WTC11 (cell line): ENCODE data around the gene DCAF6. TPM values are rescaled to one million over a fixed set of nuclear protein-coding genes. Genes with fewer than 3 reads are reported as not detected.

ENCODE experiments used
- ATAC-seq: fragments of 200-7000 bp; cut with Tn5 transposase; 2 replicates; pipeline ENCODE4 v1.10.0; 2021; ENCODE audit warnings: mild to moderate bottlenecking, moderate library complexity
- CTCF ChIA-PET: fragments of 300-600 bp; sonication (Branson Sonifier 250); formaldehyde crosslinking; loops from one replicate; lab custom pipeline; 2021; ENCODE audit warnings: antibody characterized with exemption; lab: Charles Lee
- POLR2A ChIA-PET: fragments of 350-600 bp; sonication (Branson Sonifier 250); formaldehyde crosslinking; loops from one replicate; lab custom pipeline; 2021; ENCODE audit warnings: antibody characterized with exemption; lab: Charles Lee
- DNase-seq: peaks from one replicate; pipeline ENCODE4 v3.0.0; 2021; ENCODE audit warnings: low spot score
- H3K27ac Mint-ChIP-seq: 2 replicates; pipeline ENCODE4 v1.8.0; 2021; ENCODE audit warnings: mixed read lengths
- H3K27me3 Mint-ChIP-seq: 2 replicates; pipeline ENCODE4 v1.8.0; 2021; ENCODE audit warnings: low read depth, mild to moderate bottlenecking, moderate library complexity, mixed read lengths
- H3K36me3 Mint-ChIP-seq: 2 replicates; pipeline ENCODE4 v1.8.0; 2021; ENCODE audit warnings: mixed read lengths
- H3K4me1 Mint-ChIP-seq: 2 replicates; pipeline ENCODE4 v1.8.0; 2022; ENCODE audit warnings: mixed read lengths
- H3K4me3 Mint-ChIP-seq: 2 replicates; pipeline ENCODE4 v1.8.0; 2021; ENCODE audit warnings: mild to moderate bottlenecking, moderate library complexity, mixed read lengths
- H3K9me3 Mint-ChIP-seq: 2 replicates; pipeline ENCODE4 v1.8.0; 2021; ENCODE audit warnings: mixed read lengths
- ATF1 ChIP-seq: sonication (generic); formaldehyde crosslinking; IDR thresholded peaks from 2 replicates; pipeline ENCODE4 v1.8.1; 2023; ENCODE audit warnings: mild to moderate bottlenecking, moderate library complexity, missing genetic modification reagents
- FOXP4 ChIP-seq: sonication (generic); formaldehyde crosslinking; IDR thresholded peaks from 2 replicates; pipeline ENCODE4 v1.8.0; 2022; ENCODE audit warnings: mild to moderate bottlenecking, missing genetic modification reagents
- HMGA2 ChIP-seq: fragments of 250-450 bp; sonication (Bioruptor Pico); IDR thresholded peaks from 2 replicates; pipeline ENCODE4 v1.4.0; 2021; ENCODE audit warnings: mild to moderate bottlenecking, moderate library complexity
- MYBL2 ChIP-seq: sonication (generic); formaldehyde crosslinking; IDR thresholded peaks from 2 replicates; pipeline ENCODE4 v1.8.1; 2023; ENCODE audit warnings: mild to moderate bottlenecking, moderate library complexity, missing genetic modification reagents
- RELA ChIP-seq: sonication (generic); formaldehyde crosslinking; IDR thresholded peaks from 2 replicates; pipeline ENCODE4 v1.8.1; 2022; ENCODE audit warnings: missing genetic modification reagents, mild to moderate bottlenecking, borderline replicate concordance
- SMAD4 ChIP-seq: sonication (generic); formaldehyde crosslinking; IDR thresholded peaks from 2 replicates; pipeline ENCODE4 v1.8.0; 2022; ENCODE audit warnings: mild to moderate bottlenecking, missing genetic modification reagents
- TEAD1 ChIP-seq: sonication (generic); formaldehyde crosslinking; IDR thresholded peaks from 2 replicates; pipeline ENCODE4 v1.8.0; 2022; ENCODE audit warnings: mild to moderate bottlenecking, missing genetic modification reagents
- USF2 ChIP-seq: sonication (generic); formaldehyde crosslinking; IDR thresholded peaks from 2 replicates; pipeline ENCODE4 v1.8.1; 2023; ENCODE audit warnings: mild to moderate bottlenecking, missing genetic modification reagents, moderate library complexity
- ZBTB43 ChIP-seq: sonication (generic); formaldehyde crosslinking; IDR thresholded peaks from 2 replicates; pipeline ENCODE4 v1.8.1; 2023; ENCODE audit warnings: mild to moderate bottlenecking, missing genetic modification reagents
- total RNA-seq: library from RNA; stranded (reverse); gene quantifications from 3 replicates; pipeline ENCODE4 v1.2.3, GENCODE V29; 2021
- TF ChIP-seq, protein P1 (sequence below): sonication (generic); formaldehyde crosslinking; IDR thresholded peaks from 2 replicates; pipeline ENCODE4 v1.8.1; 2022; ENCODE audit warnings: low read depth, mild to moderate bottlenecking, moderate library complexity, missing genetic modification reagents, borderline replicate concordance
- TF ChIP-seq, protein P2 (sequence below): sonication (generic); formaldehyde crosslinking; IDR thresholded peaks from 2 replicates; pipeline ENCODE4 v1.8.1; 2023; ENCODE audit warnings: mild to moderate bottlenecking, moderate library complexity, missing genetic modification reagents
- TF ChIP-seq, protein P3 (sequence below): sonication (generic); formaldehyde crosslinking; IDR thresholded peaks from 2 replicates; pipeline ENCODE4 v1.8.1; 2022; ENCODE audit warnings: mild to moderate bottlenecking, missing genetic modification reagents, moderate library complexity, borderline replicate concordance
- TF ChIP-seq, protein P4 (sequence below): fragments of 250-450 bp; sonication (Bioruptor Pico); conservative IDR thresholded peaks from 2 replicates; pipeline ENCODE4 v1.9.0; 2021; ENCODE audit warnings: mild to moderate bottlenecking

Gene DCAF6
- total RNA-seq, 1 experiment from 2014 or later, result 13.5 TPM

DNA sequence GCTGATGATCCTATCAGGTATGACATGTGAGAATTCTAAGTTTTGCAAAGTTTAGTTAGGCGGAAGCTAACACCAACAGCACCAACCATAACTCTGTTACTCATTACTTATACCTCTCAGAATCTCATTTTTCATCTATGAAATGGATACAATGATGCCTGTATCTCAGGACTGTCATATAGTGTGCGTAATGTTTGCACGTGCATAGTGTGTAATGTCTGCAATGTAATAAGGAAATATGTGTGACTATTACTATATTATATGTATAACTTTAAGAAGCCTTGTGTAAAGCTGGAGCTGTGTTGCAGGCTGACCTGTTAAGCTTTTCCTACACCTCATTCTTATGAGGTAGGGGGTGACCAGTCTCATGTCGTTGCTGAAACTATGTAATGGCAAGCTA, 35.6 kb upstream of the DCAF6 start (continued):
- TF ChIP-seq, protein P1, sequence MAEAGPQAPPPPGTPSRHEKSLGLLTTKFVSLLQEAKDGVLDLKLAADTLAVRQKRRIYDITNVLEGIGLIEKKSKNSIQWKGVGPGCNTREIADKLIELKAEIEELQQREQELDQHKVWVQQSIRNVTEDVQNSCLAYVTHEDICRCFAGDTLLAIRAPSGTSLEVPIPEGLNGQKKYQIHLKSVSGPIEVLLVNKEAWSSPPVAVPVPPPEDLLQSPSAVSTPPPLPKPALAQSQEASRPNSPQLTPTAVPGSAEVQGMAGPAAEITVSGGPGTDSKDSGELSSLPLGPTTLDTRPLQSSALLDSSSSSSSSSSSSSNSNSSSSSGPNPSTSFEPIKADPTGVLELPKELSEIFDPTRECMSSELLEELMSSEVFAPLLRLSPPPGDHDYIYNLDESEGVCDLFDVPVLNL (CRISPR knock-in tag), result no peak
- TF ChIP-seq, protein P2, sequence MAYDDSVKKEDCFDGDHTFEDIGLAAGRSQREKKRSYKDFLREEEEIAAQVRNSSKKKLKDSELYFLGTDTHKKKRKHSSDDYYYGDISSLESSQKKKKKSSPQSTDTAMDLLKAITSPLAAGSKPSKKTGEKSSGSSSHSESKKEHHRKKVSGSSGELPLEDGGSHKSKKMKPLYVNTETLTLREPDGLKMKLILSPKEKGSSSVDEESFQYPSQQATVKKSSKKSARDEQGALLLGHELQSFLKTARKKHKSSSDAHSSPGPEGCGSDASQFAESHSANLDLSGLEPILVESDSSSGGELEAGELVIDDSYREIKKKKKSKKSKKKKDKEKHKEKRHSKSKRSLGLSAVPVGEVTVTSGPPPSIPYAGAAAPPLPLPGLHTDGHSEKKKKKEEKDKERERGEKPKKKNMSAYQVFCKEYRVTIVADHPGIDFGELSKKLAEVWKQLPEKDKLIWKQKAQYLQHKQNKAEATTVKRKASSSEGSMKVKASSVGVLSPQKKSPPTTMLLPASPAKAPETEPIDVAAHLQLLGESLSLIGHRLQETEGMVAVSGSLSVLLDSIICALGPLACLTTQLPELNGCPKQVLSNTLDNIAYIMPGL (CRISPR knock-in tag), result no peak
- TF ChIP-seq ZBTB43 (CRISPR knock-in tag) (no peak), SMAD4 (CRISPR knock-in tag) (no peak), HMGA2 (CRISPR knock-in tag) (no peak), USF2 (CRISPR knock-in tag) (no peak)
- TF ChIP-seq, protein P3, sequence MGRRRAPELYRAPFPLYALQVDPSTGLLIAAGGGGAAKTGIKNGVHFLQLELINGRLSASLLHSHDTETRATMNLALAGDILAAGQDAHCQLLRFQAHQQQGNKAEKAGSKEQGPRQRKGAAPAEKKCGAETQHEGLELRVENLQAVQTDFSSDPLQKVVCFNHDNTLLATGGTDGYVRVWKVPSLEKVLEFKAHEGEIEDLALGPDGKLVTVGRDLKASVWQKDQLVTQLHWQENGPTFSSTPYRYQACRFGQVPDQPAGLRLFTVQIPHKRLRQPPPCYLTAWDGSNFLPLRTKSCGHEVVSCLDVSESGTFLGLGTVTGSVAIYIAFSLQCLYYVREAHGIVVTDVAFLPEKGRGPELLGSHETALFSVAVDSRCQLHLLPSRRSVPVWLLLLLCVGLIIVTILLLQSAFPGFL (CRISPR knock-in tag), result no peak

DNA sequence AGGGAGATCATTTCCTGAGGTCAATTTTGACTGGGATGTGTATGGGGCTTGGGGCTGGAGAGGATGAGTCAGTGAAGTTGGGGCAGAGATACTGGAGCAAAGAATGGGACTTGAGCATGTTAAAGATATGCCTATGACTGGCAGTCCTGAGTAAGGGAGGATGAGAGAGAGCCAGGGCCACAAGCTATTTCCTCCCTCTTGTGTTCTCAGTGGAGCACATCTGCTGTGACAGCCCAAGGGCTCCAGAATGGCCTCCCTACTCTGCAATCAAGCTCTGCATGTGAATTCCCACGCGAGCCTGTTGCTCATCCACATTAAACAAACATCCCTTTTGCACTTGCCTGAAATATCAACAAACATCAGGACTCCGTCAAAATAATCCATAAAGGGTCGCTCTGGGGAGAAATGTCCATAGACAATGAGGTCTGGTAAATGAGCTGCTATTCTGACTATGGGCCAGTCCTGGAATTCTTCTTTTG, 31.8 kb upstream of the DCAF6 start:
- POLR2A ChIA-PET, result interaction anchor here (1.0 kb wide), 1 partner anchor 9 kb away, joined by 4 read pairs; the partner anchor contains the start of gene ADCY10
- DNase-seq (no peak), ATAC-seq (peak; percentile 72)
- Mint-ChIP-seq H3K27me3 (no peaks in the 10 kb centered on the region), H3K4me3 (no peak overlapping the region), H3K4me1 (peaks cover 22% of the 10 kb centered on the region), H3K9me3 (peaks cover 16% of the 10 kb centered on the region), H3K36me3 (peaks cover 13% of the 10 kb centered on the region), H3K27ac (peak overlapping the region; percentile 9; the same call in 1 of the 2 replicates)
- TF ChIP-seq MYBL2 (CRISPR knock-in tag) (no peak), FOXP4 (CRISPR knock-in tag) (no peak)
- CTCF ChIA-PET, result interaction anchor here (0.6 to 1.4 kb wide), 7 partner anchors 13 to 178 kb away, joined by 3 to 7 read pairs (median 3); partner anchors contain the start of gene DCAF6

- Mint-ChIP-seq H3K9me3 (peaks cover 21% of the 10 kb centered on the region), H3K27ac (peak overlapping the region; percentile 77), H3K4me3 (no peak overlapping the region), H3K27me3 (peaks cover 3% of the 10 kb centered on the region; the same call in 1 of the 2 replicates), H3K4me1 (peaks cover 22% of the 10 kb centered on the region), H3K36me3 (peaks cover 18% of the 10 kb centered on the region)
- CTCF ChIA-PET, result interaction anchor here (1.3 to 1.4 kb wide), 5 partner anchors 13 to 177 kb away, joined by 3 to 7 read pairs (median 3); partner anchors contain the start of gene DCAF6
- peak; percentile 95 for ATAC-seq
- no peak for TF ChIP-seq ATF1 (CRISPR knock-in tag)
- TF ChIP-seq, protein P4, sequence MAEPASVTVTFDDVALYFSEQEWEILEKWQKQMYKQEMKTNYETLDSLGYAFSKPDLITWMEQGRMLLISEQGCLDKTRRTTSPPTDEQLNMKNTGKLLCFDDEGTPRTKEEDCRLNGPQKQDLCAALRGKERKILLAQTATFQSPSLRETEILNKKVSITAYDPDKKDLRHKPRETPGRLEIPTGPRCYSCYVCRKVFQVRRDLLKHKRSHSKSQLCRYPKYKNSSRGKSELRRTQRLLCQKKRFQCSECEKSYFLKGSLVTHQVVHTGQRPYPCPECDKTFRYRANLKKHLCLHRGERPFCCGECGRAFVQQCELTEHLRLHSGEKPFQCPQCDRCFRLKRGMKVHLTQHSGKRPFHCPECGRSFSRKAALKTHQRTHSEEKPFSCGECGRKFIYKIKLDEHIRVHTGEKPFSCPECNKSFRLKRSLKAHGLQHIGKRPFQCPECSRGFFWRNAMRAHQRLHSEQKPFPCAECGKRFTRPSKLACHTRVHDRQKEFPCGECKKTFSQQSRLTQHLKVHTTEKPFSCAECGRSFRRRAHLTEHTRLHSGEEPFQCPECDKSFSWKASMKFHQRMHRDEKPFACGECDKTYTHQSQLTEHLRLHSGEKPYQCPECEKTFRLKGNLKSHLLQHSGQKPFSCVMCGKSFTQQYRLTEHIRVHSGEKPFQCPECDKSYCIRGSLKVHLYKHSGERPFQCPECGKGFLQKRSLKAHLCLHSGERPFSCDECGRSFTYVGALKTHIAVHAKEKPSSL (CRISPR knock-in tag), result no peak
- TF ChIP-seq RELA, result no peak
- no peak for TF ChIP-seq TEAD1 (CRISPR knock-in tag)
- POLR2A ChIA-PET, result no interaction called here
- DNase-seq, result peak; percentile 22
These were observed 31.3 kb upstream of the DCAF6 start for GRCh38 chr1:167905182-167905581.
